ENCODE data around the gene MX2. TPM values are rescaled to one million over a fixed set of nuclear protein-coding genes. Genes with fewer than 3 reads are reported as not detected.

Gene MX2
- total and polyA plus RNA-seq, 10 of the 15 experiments (the other 5 are each of a cell fraction or from before 2014, with no cell fraction given), result 10.5 to 167 (median 46.1) TPM

- TF ChIP-seq EED (IDR thresholded peaks at IDR 0.05; ENCODE audit: low read depth), result peak; percentile 34; the same call in 1 of the 2 replicates
- TF ChIP-seq CHD2 (IDR thresholded peaks at IDR 0.05; ENCODE audit: borderline replicate concordance, low read depth, low read length), result 0 out of 2 replicates have a peak, but pooled peaks have one; percentile 12
- TF ChIP-seq ZBTB33 (IDR thresholded peaks at IDR 0.05), result peak; percentile 68; the same call in 1 of the 2 replicates
- no peak for TF ChIP-seq SIX5 (IDR thresholded peaks at IDR 0.05; ENCODE audit: low read depth, low read length, severe bottlenecking)
- TF ChIP-seq IKZF2 (IDR thresholded peaks at IDR 0.05), result no peak
- no peak for TF ChIP-seq SIN3A (IDR thresholded peaks at IDR 0.05; ENCODE audit: low read depth, low read length)
- no peak for TF ChIP-seq KDM1A (IDR thresholded peaks at IDR 0.05; ENCODE audit: borderline replicate concordance)
- no peak for TF ChIP-seq PBX3 (IDR thresholded peaks at IDR 0.05; ENCODE audit: insufficient replicate concordance, low read depth, low read length)
- TF ChIP-seq EGR1 (IDR thresholded peaks at IDR 0.05; ENCODE audit: borderline replicate concordance in 1 of 2, low read depth in 2 of 2, low read length in 2 of 2), result peak in 1 of 2 experiments; percentile 15; a peak in 1 of 3 replicates
- peak; percentile 63; the same call in 1 of the 2 replicates for TF ChIP-seq MXI1 (IDR thresholded peaks at IDR 0.05; ENCODE audit: low read depth, low read length)
- TF ChIP-seq NFYB (IDR thresholded peaks at IDR 0.05; ENCODE audit: insufficient read depth, low read depth, low read length), result no peak
- no peak for TF ChIP-seq IRF4 (IDR thresholded peaks at IDR 0.05; ENCODE audit: low read depth, low read length)
- TF ChIP-seq MLLT1 (IDR thresholded peaks at IDR 0.05), result peak; percentile 98
- no peak for TF ChIP-seq ZZZ3 (IDR thresholded peaks at IDR 0.05; ENCODE audit: control insufficient read depth, insufficient read length, low read depth)
- TF ChIP-seq NKRF (conservative IDR thresholded peaks at IDR 0.05), result 0 out of 2 replicates have a peak, but pooled peaks have one; percentile 19
- TF ChIP-seq PML (IDR thresholded peaks at IDR 0.05; ENCODE audit: low read length), result no peak
- no peak for TF ChIP-seq MYC (IDR thresholded peaks at IDR 0.05; ENCODE audit: insufficient read depth, insufficient read length, insufficient replicate concordance, low read length, severe bottlenecking)
- no peak for TF ChIP-seq ETV6 (conservative IDR thresholded peaks at IDR 0.05 in 1 of 2, IDR thresholded peaks at IDR 0.05 in 1 of 2; ENCODE audit: borderline replicate concordance in 1 of 2, low read depth in 1 of 2)
- no peak for TF ChIP-seq USF2 (IDR thresholded peaks at IDR 0.05; ENCODE audit: borderline replicate concordance, low read depth, low read length)
Measured at GRCh38 chr21:41369920-41370839, 8.4 kb downstream of the MX2 start (continued).

Measured in GM12878 (cell line).